AG04449 (cell line): ENCODE measurements around the gene TNRC18.

Experiments
- CTCF ChIA-PET: fragments of 350-600 bp; formaldehyde crosslinking; extraction: SDS; loops from one replicate; lab custom pipeline; 2021; ENCODE audit warnings: antibody characterized with exemption; lab: Yijun Ruan, JAX
- POLR2A ChIA-PET: fragments of 400-600, 350-600 bp; formaldehyde crosslinking; extraction: SDS; loops from one replicate; lab custom pipeline; 2020; ENCODE audit warnings: antibody characterized with exemption, inconsistent platforms; lab: Yijun Ruan, JAX
- DNase-seq: peaks from one replicate; pipeline ENCODE4 v3.0.0-alpha.2; 2010; ENCODE audit warnings: low read depth, low spot score
- H3K4me3 ChIP-seq: 2 replicates; pipeline ENCODE4 v1.5.1; 2011; ENCODE audit warnings: low read depth, mild to moderate bottlenecking, control low read depth, low read length
- CTCF ChIP-seq: IDR thresholded peaks from one replicate; pipeline ENCODE4 v1.5.1; 2011; ENCODE audit warnings: mild to moderate bottlenecking, moderate library complexity, low read length, control low read depth, inconsistent platforms; ENCODE audit not compliant: insufficient read depth; ENCODE audit errors: missing control alignments

Gene TNRC18

GRCh38 chr7:5439209-5439571 is 15.6 kb upstream of the TNRC18 start:
- POLR2A ChIA-PET, result interaction anchor here (0.7 kb wide), 1 partner anchor 56 kb away, joined by 3 read pairs; no protein-coding TSS in a partner anchor
- DNase-seq, result no peak
- H3K4me3 ChIP-seq, result no peak overlapping the region
- no peak for TF ChIP-seq CTCF
- CTCF ChIA-PET, result interaction anchor here (0.9 kb wide), 1 partner anchor 31 kb away, joined by 3 read pairs; no protein-coding TSS in a partner anchor

- no peak overlapping the region for H3K4me3 ChIP-seq
- no peak for DNase-seq
- CTCF ChIA-PET, result no interaction called here
- POLR2A ChIA-PET, result no interaction called here
- no peak for TF ChIP-seq CTCF
Observed at GRCh38 chr7:5437987-5438386, 14.4 kb upstream of the TNRC18 start.

GRCh38 chr7:5437348-5437892 is 13.8 kb upstream of the TNRC18 start:
- DNase-seq, result no peak
- H3K4me3 ChIP-seq, result no peak overlapping the region
- ChIA-PET CTCF (interaction anchor here (1.7 to 1.8 kb wide), 2 partner anchors 72 to 197 kb away, joined by 6 read pairs; no protein-coding TSS in a partner anchor), POLR2A (interaction anchor here (1.0 to 1.1 kb wide), 2 partner anchors 8 to 14 kb away, joined by 3 to 4 read pairs; no protein-coding TSS in a partner anchor)
- no peak for TF ChIP-seq CTCF

- POLR2A ChIA-PET, result interaction anchor here (1.0 kb wide), 1 partner anchor 7 kb away, joined by 3 read pairs; no protein-coding TSS in a partner anchor
- CTCF ChIA-PET, result interaction anchor here (1.7 to 1.8 kb wide), 2 partner anchors 70 to 196 kb away, joined by 6 read pairs; no protein-coding TSS in a partner anchor
- no peak for TF ChIP-seq CTCF
- H3K4me3 ChIP-seq, result no peak overlapping the region
- DNase-seq, result no peak
Observed at GRCh38 chr7:5436003-5436678, 12.5 kb upstream of the TNRC18 start.

- H3K4me3 ChIP-seq, result no peak overlapping the region
- CTCF ChIA-PET, result interaction anchor here (1.7 to 1.8 kb wide), 2 partner anchors 70 to 195 kb away, joined by 6 read pairs; no protein-coding TSS in a partner anchor
- no peak for TF ChIP-seq CTCF
- POLR2A ChIA-PET, result no interaction called here
- DNase-seq, result no peak
Observed at GRCh38 chr7:5435291-5436002, 11.8 kb upstream of the TNRC18 start.
